SU-DHL-6 (cell line): ENCODE measurements around the gene PODN.

Experiments
- H2AFZ ChIP-seq: fragments of 200-600 bp; sonication (generic); 2 replicates; pipeline ENCODE4 v1.6.1; 2014; ENCODE audit warnings: low read depth, mild to moderate bottlenecking, moderate library complexity, mixed read lengths, antibody characterized with exemption, low read length; ENCODE audit not compliant: severe bottlenecking
- H3F3A ChIP-seq: fragments of 200-600 bp; shearing (Covaris generic); 2 replicates; pipeline ENCODE4 v1.6.0; 2016; ENCODE audit warnings: antibody characterized with exemption, mild to moderate bottlenecking; ENCODE audit not compliant: insufficient read depth
- H3K27ac ChIP-seq: fragments of 200-600 bp; sonication (generic); 2 replicates; pipeline ENCODE4 v1.5.1; 2016; ENCODE audit warnings: low read depth, mild to moderate bottlenecking, low read length, moderate library complexity, mixed read lengths
- H3K27me3 ChIP-seq: fragments of 200-600 bp; sonication (generic), shearing (Covaris generic); 2 replicates; pipeline ENCODE4 v1.6.0; 2014; ENCODE audit warnings: mild to moderate bottlenecking, low read length
- H3K36me3 ChIP-seq: fragments of 200-600 bp; sonication (generic); 2 replicates; pipeline ENCODE4 v1.6.1; 2014; ENCODE audit warnings: mild to moderate bottlenecking, low read length, mixed read lengths
- H3K4me2 ChIP-seq: fragments of 300-600, 200-600 bp; shearing (Covaris generic), sonication (generic); 2 replicates; pipeline ENCODE4 v1.6.0; 2014; ENCODE audit warnings: low read length, low read depth, mild to moderate bottlenecking; ENCODE audit not compliant: poor library complexity, severe bottlenecking
- H3K4me3 ChIP-seq: fragments of 200-600 bp; sonication (generic); 2 replicates; pipeline ENCODE4 v1.5.1; 2014; ENCODE audit warnings: antibody characterized with exemption, low read length, mild to moderate bottlenecking, mixed read lengths; ENCODE audit not compliant: insufficient read depth, poor library complexity, severe bottlenecking
- H3K79me2 ChIP-seq: fragments of 200-600 bp; sonication (generic); 2 replicates; pipeline ENCODE4 v1.6.1; 2014; ENCODE audit warnings: mild to moderate bottlenecking, low read length, moderate library complexity; ENCODE audit not compliant: insufficient read depth
- H3K9ac ChIP-seq: fragments of 200-600 bp; sonication (generic); 2 replicates; pipeline ENCODE4 v1.7.0; 2014; ENCODE audit warnings: mild to moderate bottlenecking, low read length
- H3K9me2 ChIP-seq: fragments of 200-600 bp; sonication (generic); replicated peaks from 2 replicates; pipeline ENCODE4 v1.6.1; 2014; ENCODE audit warnings: low read length; ENCODE audit not compliant: insufficient read depth
- H3K9me3 ChIP-seq: fragments of 200-600 bp; sonication (generic); 2 replicates; pipeline ENCODE4 v1.6.1; 2014; ENCODE audit warnings: low read length, mixed read lengths; ENCODE audit not compliant: insufficient read depth
- H4K20me1 ChIP-seq: fragments of 200-600 bp; sonication (generic); 2 replicates; pipeline ENCODE4 v1.6.1; 2014; ENCODE audit warnings: low read depth, mild to moderate bottlenecking, antibody characterized with exemption, low read length, moderate library complexity, mixed read lengths
- EZH2phosphoT487 ChIP-seq: fragments of 200-600 bp; sonication (generic), shearing (Covaris generic); conservative IDR thresholded peaks from 2 replicates; pipeline ENCODE4 v1.6.1; 2018; ENCODE audit warnings: mild to moderate bottlenecking, antibody characterized with exemption, low read length, moderate library complexity, mixed read lengths
- TF ChIP-seq, protein P1 (sequence below): fragments of 200-600 bp; sonication (generic); IDR thresholded peaks from one replicate; pipeline ENCODE4 v1.5.1; 2017; ENCODE audit warnings: antibody characterized with exemption, mild to moderate bottlenecking, low read length, moderate library complexity; ENCODE audit not compliant: insufficient read depth, poor library complexity, severe bottlenecking

The PODN gene

DNA sequence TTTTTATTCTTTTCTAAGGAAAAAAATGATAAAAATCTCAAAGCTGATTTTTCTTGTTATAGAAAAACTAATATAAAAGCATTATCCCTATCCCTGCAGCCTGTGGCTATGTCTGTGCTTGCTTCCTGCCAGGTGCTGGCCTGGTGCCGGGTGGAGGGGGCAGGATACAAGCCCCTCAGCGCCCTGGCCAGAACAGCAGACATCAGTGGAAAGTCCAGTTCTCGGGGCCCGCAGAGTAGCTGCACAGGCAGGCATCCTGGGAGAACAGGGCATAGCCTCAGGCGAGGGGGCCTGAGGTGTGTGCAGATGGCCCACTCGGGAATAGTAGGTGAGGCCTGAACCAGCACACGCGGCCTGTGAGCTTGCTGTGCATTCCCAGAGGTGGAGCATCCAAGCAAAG, 23.4 kb downstream of the PODN start:
- no peak overlapping the region for H3K4me3 ChIP-seq
- no peaks in the 10 kb centered on the region for H3K36me3 ChIP-seq
- H3K9ac ChIP-seq, result no peak overlapping the region
- H2AFZ ChIP-seq, result no peak overlapping the region
- no peak overlapping the region for H3K4me2 ChIP-seq
- no peaks in the 10 kb centered on the region for H3K9me3 ChIP-seq
- no peaks in the 10 kb centered on the region for H3K27me3 ChIP-seq
- no peaks in the 10 kb centered on the region for H3F3A ChIP-seq
- no peaks in the 10 kb centered on the region for H3K9me2 ChIP-seq
- no peak overlapping the region for H3K27ac ChIP-seq
- H4K20me1 ChIP-seq, result no peaks in the 10 kb centered on the region
- H3K79me2 ChIP-seq, result no peaks in the 10 kb centered on the region
- TF ChIP-seq EZH2phosphoT487, result no peak
- TF ChIP-seq, protein P1, sequence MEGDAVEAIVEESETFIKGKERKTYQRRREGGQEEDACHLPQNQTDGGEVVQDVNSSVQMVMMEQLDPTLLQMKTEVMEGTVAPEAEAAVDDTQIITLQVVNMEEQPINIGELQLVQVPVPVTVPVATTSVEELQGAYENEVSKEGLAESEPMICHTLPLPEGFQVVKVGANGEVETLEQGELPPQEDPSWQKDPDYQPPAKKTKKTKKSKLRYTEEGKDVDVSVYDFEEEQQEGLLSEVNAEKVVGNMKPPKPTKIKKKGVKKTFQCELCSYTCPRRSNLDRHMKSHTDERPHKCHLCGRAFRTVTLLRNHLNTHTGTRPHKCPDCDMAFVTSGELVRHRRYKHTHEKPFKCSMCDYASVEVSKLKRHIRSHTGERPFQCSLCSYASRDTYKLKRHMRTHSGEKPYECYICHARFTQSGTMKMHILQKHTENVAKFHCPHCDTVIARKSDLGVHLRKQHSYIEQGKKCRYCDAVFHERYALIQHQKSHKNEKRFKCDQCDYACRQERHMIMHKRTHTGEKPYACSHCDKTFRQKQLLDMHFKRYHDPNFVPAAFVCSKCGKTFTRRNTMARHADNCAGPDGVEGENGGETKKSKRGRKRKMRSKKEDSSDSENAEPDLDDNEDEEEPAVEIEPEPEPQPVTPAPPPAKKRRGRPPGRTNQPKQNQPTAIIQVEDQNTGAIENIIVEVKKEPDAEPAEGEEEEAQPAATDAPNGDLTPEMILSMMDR, result no peak

DNA sequence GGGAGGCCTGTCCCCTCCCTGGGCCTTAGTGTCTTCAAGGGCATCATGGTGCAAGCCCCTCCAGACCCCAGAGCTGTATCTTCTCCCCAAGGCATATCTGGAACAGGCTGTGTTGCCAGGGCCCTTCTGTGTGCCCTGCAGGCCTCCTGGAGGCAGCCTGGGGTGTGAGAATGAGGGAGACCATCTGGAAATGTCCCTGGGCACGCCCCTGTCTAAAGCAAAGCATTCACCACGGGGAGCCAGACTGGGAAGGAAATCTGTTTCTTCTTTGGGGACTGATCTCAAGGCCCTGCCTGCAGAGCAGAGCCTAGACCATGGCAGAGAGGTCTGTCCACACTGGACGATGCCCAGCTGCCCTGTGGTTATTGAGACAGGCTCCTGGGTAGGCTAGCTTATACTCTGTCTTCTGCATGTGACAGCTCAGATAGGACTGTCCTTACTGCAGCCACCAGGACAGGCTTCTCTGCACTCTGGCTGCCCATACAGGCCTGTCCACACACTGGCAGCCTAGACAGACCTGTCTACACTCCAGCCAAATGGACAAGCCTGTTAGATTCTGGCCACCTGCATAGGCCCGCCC, 24.6 kb downstream of the PODN start:
- Histone ChIP-seq H3K4me3 (no peak overlapping the region), H3K9ac (no peak overlapping the region), H3K9me3 (no peaks in the 10 kb centered on the region), H4K20me1 (no peaks in the 10 kb centered on the region), H2AFZ (no peak overlapping the region), H3K27ac (no peak overlapping the region), H3K36me3 (no peaks in the 10 kb centered on the region), H3F3A (no peaks in the 10 kb centered on the region), H3K27me3 (no peaks in the 10 kb centered on the region), H3K79me2 (no peaks in the 10 kb centered on the region), H3K9me2 (no peaks in the 10 kb centered on the region), H3K4me2 (no peak overlapping the region)
- TF ChIP-seq, protein P1, result no peak
- no peak for TF ChIP-seq EZH2phosphoT487

DNA sequence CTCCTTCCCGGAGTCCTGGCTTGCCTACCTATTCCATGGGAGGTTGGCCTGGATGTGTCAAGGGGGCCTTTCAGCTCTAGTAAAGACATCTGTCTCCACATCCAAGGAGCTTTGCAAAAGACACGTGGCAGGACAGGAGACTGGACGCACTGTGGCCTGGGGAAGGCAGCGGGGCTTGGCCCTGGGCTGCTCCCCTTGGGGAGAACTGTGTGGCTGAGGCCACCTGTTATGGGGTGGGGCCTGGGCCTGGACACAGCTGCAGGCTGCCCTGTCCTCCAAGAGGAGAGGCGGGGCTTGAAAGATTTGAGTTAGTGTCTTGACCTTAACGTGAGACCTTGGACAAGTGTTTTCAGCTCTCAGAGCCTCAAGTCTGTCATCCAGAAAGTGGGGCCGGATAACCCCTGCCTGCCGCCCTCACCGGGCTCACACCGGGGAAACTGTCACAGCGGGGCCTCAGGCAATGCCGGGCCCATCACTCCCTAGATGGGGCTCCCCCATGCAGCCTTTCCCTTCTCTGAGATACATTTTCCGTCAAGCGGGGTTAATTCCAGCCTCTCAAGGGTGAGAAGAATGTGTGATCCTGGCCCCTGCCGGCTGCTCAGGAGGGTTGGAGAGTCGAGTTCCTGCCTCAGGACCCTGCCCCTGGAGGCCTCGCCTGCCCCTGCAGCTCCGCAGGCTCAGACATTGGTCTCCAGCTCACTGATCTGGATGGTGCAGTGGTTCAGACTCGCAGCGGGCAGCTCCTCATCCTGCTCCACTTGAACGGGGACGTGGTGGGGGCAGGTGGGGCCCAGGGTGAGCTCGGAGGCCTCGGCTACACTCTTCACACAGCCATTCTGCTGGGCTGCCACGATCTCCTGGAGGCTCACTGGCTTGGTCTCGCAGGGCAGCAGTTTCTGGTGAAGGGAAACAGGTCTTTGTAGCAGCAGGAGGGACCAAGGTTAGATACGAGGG, 25.6 kb downstream of the PODN start:
- H3K79me2 ChIP-seq, result no peaks in the 10 kb centered on the region
- H3K36me3 ChIP-seq, result no peaks in the 10 kb centered on the region
- H3K9me3 ChIP-seq, result no peaks in the 10 kb centered on the region
- H3K4me3 ChIP-seq, result no peak overlapping the region
- H3K9me2 ChIP-seq, result no peaks in the 10 kb centered on the region
- no peak overlapping the region for H3K27ac ChIP-seq
- no peaks in the 10 kb centered on the region for H3K27me3 ChIP-seq
- TF ChIP-seq, protein P1, result no peak
- TF ChIP-seq EZH2phosphoT487, result no peak
- H3K4me2 ChIP-seq, result no peak overlapping the region
- H4K20me1 ChIP-seq, result no peaks in the 10 kb centered on the region
- H3F3A ChIP-seq, result no peaks in the 10 kb centered on the region
- no peak overlapping the region for H3K9ac ChIP-seq
- no peak overlapping the region for H2AFZ ChIP-seq
